Trophoblast cell (in vitro differentiated cells and primary cell): ENCODE measurements around the gene PLRG1.
A peak's percentile ranks its signal among the peaks of the same experiment; 100 is the strongest.

Source experiments
- DNase-seq, 2 donors: peaks; one replicate each; pipeline ENCODE4 v3.0.0-alpha.2; 2016
- H2AFZ ChIP-seq: 2 replicates; pipeline ENCODE4 v1.6.1; 2013; ENCODE audit warnings: low read length, moderate library complexity, mild to moderate bottlenecking; ENCODE audit not compliant: insufficient read depth, poor library complexity
- H2AK5ac ChIP-seq: 2 replicates; pipeline ENCODE4 v1.6.1; 2013; ENCODE audit warnings: mild to moderate bottlenecking, low read length
- H2BK120ac ChIP-seq: 2 replicates; pipeline ENCODE4 v1.6.1; 2013; ENCODE audit warnings: low read length, mild to moderate bottlenecking, moderate library complexity; ENCODE audit not compliant: insufficient read depth, poor library complexity
- H2BK12ac ChIP-seq: 2 replicates; pipeline ENCODE4 v1.6.1; 2013; ENCODE audit warnings: mild to moderate bottlenecking, low read length, moderate library complexity
- H2BK5ac ChIP-seq: 2 replicates; pipeline ENCODE4 v1.6.1; 2013; ENCODE audit warnings: low read length, low read depth, moderate library complexity, mild to moderate bottlenecking; ENCODE audit not compliant: poor library complexity
- H3K14ac ChIP-seq: 2 replicates; pipeline ENCODE4 v1.6.1; 2013; ENCODE audit warnings: mild to moderate bottlenecking, low read length
- H3K18ac ChIP-seq: 2 replicates; pipeline ENCODE4 v1.6.1; 2013; ENCODE audit warnings: mild to moderate bottlenecking, low read length
- H3K23ac ChIP-seq: 2 replicates; pipeline ENCODE4 v1.6.1; 2013; ENCODE audit warnings: low read length
- H3K27ac ChIP-seq: 2 replicates; pipeline ENCODE4 v1.5.1; 2013; ENCODE audit warnings: low read depth, mild to moderate bottlenecking, inconsistent platforms, low read length, moderate library complexity
- H3K27me3 ChIP-seq: 2 replicates; pipeline ENCODE4 v1.6.1; 2013; ENCODE audit warnings: inconsistent platforms, mild to moderate bottlenecking, low read length, moderate library complexity; ENCODE audit not compliant: insufficient read depth
- H3K36me3 ChIP-seq, 2 experiments: 1 replicate in 1 of 2; 2 replicates in 1 of 2; pipeline ENCODE4 v1.6.1; 2013; ENCODE audit warnings: low read length in 2 of 2, mild to moderate bottlenecking in 2 of 2, moderate library complexity in 1 of 2; ENCODE audit not compliant: insufficient read depth in 2 of 2, control insufficient read depth in 1 of 2
- H3K4ac ChIP-seq: 2 replicates; pipeline ENCODE4 v1.6.1; 2013; ENCODE audit warnings: low read depth, mild to moderate bottlenecking, low read length, moderate library complexity
- H3K4me1 ChIP-seq, 2 experiments: 1 replicate in 1 of 2; 2 replicates in 1 of 2; pipeline ENCODE4 v1.6.1; 2013; ENCODE audit warnings: low read length in 2 of 2, mild to moderate bottlenecking in 2 of 2, moderate library complexity in 1 of 2; ENCODE audit not compliant: insufficient read depth in 2 of 2, control insufficient read depth in 1 of 2
- H3K4me2 ChIP-seq: 2 replicates; pipeline ENCODE4 v1.6.1; 2013; ENCODE audit warnings: inconsistent platforms, mild to moderate bottlenecking, low read length, moderate library complexity
- H3K4me3 ChIP-seq: 2 replicates; pipeline ENCODE4 v1.5.1; 2013; ENCODE audit warnings: mild to moderate bottlenecking, low read depth, low read length, inconsistent platforms
- H3K79me1 ChIP-seq: one replicate; pipeline ENCODE4 v1.6.1; 2013; ENCODE audit warnings: low read length
- H3K79me2 ChIP-seq: 2 replicates; pipeline ENCODE4 v1.6.1; 2013; ENCODE audit warnings: low read length, mild to moderate bottlenecking; ENCODE audit not compliant: control insufficient read depth, insufficient read depth, poor library complexity
- H3K9ac ChIP-seq: 2 replicates; pipeline ENCODE4 v1.6.1; 2013; ENCODE audit warnings: mild to moderate bottlenecking, low read length
- H3K9me3 ChIP-seq: 2 replicates; pipeline ENCODE4 v1.6.1; 2013; ENCODE audit warnings: low read depth, mild to moderate bottlenecking, control low read depth, inconsistent platforms, low read length; ENCODE audit not compliant: insufficient read depth
- H4K12ac ChIP-seq: 2 replicates; pipeline ENCODE4 v1.6.1; 2013; ENCODE audit warnings: low read depth, mild to moderate bottlenecking, low read length, moderate library complexity
- H4K8ac ChIP-seq: 2 replicates; pipeline ENCODE4 v1.6.1; 2013; ENCODE audit warnings: low read depth, mild to moderate bottlenecking, low read length, moderate library complexity
- H4K91ac ChIP-seq: one replicate; pipeline ENCODE4 v1.6.1; 2013; ENCODE audit warnings: low read depth, mild to moderate bottlenecking, low read length, moderate library complexity
- WGBS: extraction: QIAGEN DNeasy Blood & Tissue Kit; methylation state at CpG from one replicate; pipeline ENCODE4 v1.1.7; 2013; ENCODE audit warnings: missing lambda C conversion rate; ENCODE audit not compliant: insufficient read length, insufficient coverage; ENCODE audit errors: extremely low coverage; 5-methylcytosine and 5-hydroxymethylcytosine counted together

PLRG1 gene

GRCh38 chr4:154497889-154498288, 52.3 kb downstream of the PLRG1 start:
- Histone ChIP-seq H3K4me2 (no peak overlapping the region), H2AFZ (no peak overlapping the region), H4K91ac (no peak overlapping the region), H3K36me3 (no peaks in the 10 kb centered on the region), H3K4me3 (no peak overlapping the region), H2BK5ac (no peak overlapping the region), H3K18ac (no peak overlapping the region), H3K9ac (no peak overlapping the region), H3K4ac (no peak overlapping the region), H3K14ac (no peak overlapping the region), H3K79me2 (no peaks in the 10 kb centered on the region), H3K4me1 (no peaks in the 10 kb centered on the region), H3K23ac (no peak overlapping the region), H2BK12ac (no peak overlapping the region), H3K27me3 (no peaks in the 10 kb centered on the region), H3K9me3 (no peaks in the 10 kb centered on the region), H4K8ac (no peak overlapping the region), H2AK5ac (no peak overlapping the region), H3K79me1 (no peaks in the 10 kb centered on the region), H2BK120ac (no peak overlapping the region), H3K27ac (no peak overlapping the region), H4K12ac (no peak overlapping the region)
- WGBS, result no CpG with 5 or more reads among the region's 5 CpGs
- no peak for DNase-seq

DNA sequence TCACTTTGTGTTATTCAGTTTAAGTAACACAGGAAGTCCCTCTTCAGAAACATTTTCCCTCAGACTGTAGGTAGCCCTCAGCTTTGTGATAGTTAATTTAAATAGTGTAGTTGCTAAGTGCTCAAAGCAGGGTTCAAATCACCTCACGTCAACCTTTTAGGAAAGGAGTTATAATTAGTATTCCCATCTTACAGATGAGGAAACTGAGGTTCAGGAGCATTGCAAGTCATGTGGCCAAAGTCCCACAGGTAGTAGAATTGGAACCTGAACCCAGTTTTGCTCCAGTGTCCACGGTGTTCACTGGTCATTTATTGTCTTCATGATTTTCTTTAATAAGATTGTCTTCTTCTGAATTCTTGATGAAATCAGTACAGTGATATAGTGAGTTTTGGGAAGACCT, 54.3 kb downstream of the PLRG1 start:
- WGBS, result no CpG with 5 or more reads among the region's 2 CpGs
- H4K91ac ChIP-seq, result no peak overlapping the region

GRCh38 chr4:154492288-154492687, 57.9 kb downstream of the PLRG1 start:
- Histone ChIP-seq H3K9me3 (peaks cover 22% of the 10 kb centered on the region), H3K18ac (no peak overlapping the region), H2BK120ac (no peak overlapping the region), H3K79me1 (no peaks in the 10 kb centered on the region), H2AK5ac (no peak overlapping the region), H3K23ac (no peak overlapping the region), H2BK5ac (no peak overlapping the region), H3K4me3 (no peak overlapping the region), H3K4me2 (peak overlapping the region; percentile 49), H3K79me2 (no peaks in the 10 kb centered on the region), H3K9ac (no peak overlapping the region), H4K12ac (no peak overlapping the region), H3K36me3 (no peaks in the 10 kb centered on the region), H2BK12ac (no peak overlapping the region), H3K27ac (no peak overlapping the region), H2AFZ (no peak overlapping the region), H3K4ac (no peak overlapping the region), H4K91ac (no peak overlapping the region), H3K14ac (no peak overlapping the region), H4K8ac (no peak overlapping the region), H3K4me1 (peaks cover 9 to 11% of the 10 kb centered on the region in 2 experiments), H3K27me3 (peaks cover 38% of the 10 kb centered on the region)
- no CpG with 5 or more reads among the region's 16 CpGs for WGBS
- DNase-seq, result no peak

More for the DNA sequence above, 54.3 kb downstream of the PLRG1 start:
- Histone ChIP-seq H3K27me3 (peaks cover 20% of the 10 kb centered on the region), H3K9me3 (peaks cover 4% of the 10 kb centered on the region), H3K79me2 (no peaks in the 10 kb centered on the region), H3K4me1 (peaks cover 3 to 7% of the 10 kb centered on the region in 2 experiments), H3K14ac (no peak overlapping the region), H2BK12ac (no peak overlapping the region), H2BK5ac (no peak overlapping the region), H3K27ac (no peak overlapping the region), H3K23ac (no peak overlapping the region), H3K18ac (no peak overlapping the region), H3K4ac (no peak overlapping the region), H4K8ac (no peak overlapping the region), H3K4me3 (no peak overlapping the region), H2AK5ac (no peak overlapping the region), H3K36me3 (no peaks in the 10 kb centered on the region), H3K79me1 (no peaks in the 10 kb centered on the region), H2AFZ (no peak overlapping the region), H2BK120ac (no peak overlapping the region), H3K4me2 (no peak overlapping the region), H3K9ac (no peak overlapping the region), H4K12ac (no peak overlapping the region)
- DNase-seq, result no peak

GRCh38 chr4:154491341-154492271, 58.6 kb downstream of the PLRG1 start, which contains the start of gene DCHS2:
Gene DCHS2, minus strand, starts transcription at chr4:154491799. Its CDS starts 444 bp downstream, at chr4:154491355.
- Histone ChIP-seq H2AK5ac (no peak within 1 kb of the TSS), H2BK5ac (no peak within 1 kb of the TSS), H3K9me3 (peaks cover 22% of the 10 kb centered on the region), H3K79me2 (no peaks in the 10 kb centered on the region), H3K4ac (no peak within 1 kb of the TSS), H4K12ac (no peak within 1 kb of the TSS), H4K8ac (no peak within 1 kb of the TSS), H3K4me3 (peak within 1 kb of the TSS; percentile 46), H3K9ac (no peak within 1 kb of the TSS), H3K23ac (no peak within 1 kb of the TSS), H3K79me1 (no peaks in the 10 kb centered on the region), H3K27ac (no peak within 1 kb of the TSS), H2BK120ac (no peak within 1 kb of the TSS), H4K91ac (no peak within 1 kb of the TSS), H3K18ac (no peak within 1 kb of the TSS), H3K14ac (no peak within 1 kb of the TSS), H3K4me1 (peaks cover 9 to 11% of the 10 kb centered on the region in 2 experiments), H2BK12ac (no peak within 1 kb of the TSS), H3K27me3 (peaks cover 38% of the 10 kb centered on the region), H3K4me2 (peak within 1 kb of the TSS; percentile 49), H2AFZ (no peak within 1 kb of the TSS), H3K36me3 (no peaks in the 10 kb centered on the region)
- no peak for DNase-seq
- no CpG with 5 or more reads among the region's 53 CpGs for WGBS
